MM.1S (cell line): ENCODE measurements around the gene CEP68.

Experiments
- DNase-seq: peaks from one replicate; pipeline ENCODE4 v3.0.0-alpha.2; 2015
- H2AFZ ChIP-seq: fragments of 300-600 bp; sonication (generic); 2 replicates; pipeline ENCODE4 v1.6.0; 2016; ENCODE audit warnings: antibody characterized with exemption, low read length
- H3F3A ChIP-seq: fragments of 300-600 bp; sonication (generic); 2 replicates; pipeline ENCODE4 v1.6.1; 2016; ENCODE audit warnings: mild to moderate bottlenecking, antibody characterized with exemption, low read length, moderate library complexity, mixed read lengths; ENCODE audit not compliant: insufficient read depth
- H3K27ac ChIP-seq: fragments of 300-600 bp; sonication (generic); 2 replicates; pipeline ENCODE4 v1.5.1; 2016; ENCODE audit warnings: mild to moderate bottlenecking, low read length
- H3K27me3 ChIP-seq: fragments of 300-600 bp; sonication (generic); replicated peaks from 2 replicates; pipeline ENCODE4 v1.6.0; 2016; ENCODE audit warnings: low read length; ENCODE audit not compliant: insufficient read depth
- H3K36me3 ChIP-seq: fragments of 300-600 bp; sonication (generic); replicated peaks from 2 replicates; pipeline ENCODE4 v1.6.1; 2016; ENCODE audit warnings: mild to moderate bottlenecking, low read length, mixed read lengths; ENCODE audit not compliant: insufficient read depth
- H3K4me1 ChIP-seq: fragments of 300-600 bp; sonication (generic); 2 replicates; pipeline ENCODE4 v1.6.1; 2016; ENCODE audit warnings: low read length, mixed read lengths
- H3K4me2 ChIP-seq: fragments of 300-600 bp; sonication (generic); 2 replicates; pipeline ENCODE4 v1.6.0; 2016; ENCODE audit warnings: low read depth, low read length
- H3K4me3 ChIP-seq: fragments of 300-600 bp; sonication (generic); 2 replicates; pipeline ENCODE4 v1.5.1; 2016; ENCODE audit warnings: low read length, mixed read lengths
- H3K79me2 ChIP-seq: fragments of 300-600 bp; sonication (generic); 2 replicates; pipeline ENCODE4 v1.6.1; 2016; ENCODE audit warnings: mixed run types, low read length, mixed read lengths
- H3K9ac ChIP-seq: fragments of 300-600 bp; sonication (generic); 2 replicates; pipeline ENCODE4 v1.6.1; 2016; ENCODE audit warnings: low read length, mixed read lengths
- H3K9me2 ChIP-seq: fragments of 300-600 bp; sonication (generic); replicated peaks from 2 replicates; pipeline ENCODE4 v1.6.1; 2016; ENCODE audit warnings: mild to moderate bottlenecking, low read length, mixed read lengths; ENCODE audit not compliant: insufficient read depth
- H3K9me3 ChIP-seq: fragments of 300-600 bp; sonication (generic); replicated peaks from 2 replicates; pipeline ENCODE4 v1.6.1; 2016; ENCODE audit warnings: mild to moderate bottlenecking, low read length, mixed read lengths; ENCODE audit not compliant: insufficient read depth
- H4K20me1 ChIP-seq: fragments of 300-600 bp; sonication (generic); 2 replicates; pipeline ENCODE4 v1.6.1; 2016; ENCODE audit warnings: mild to moderate bottlenecking, low read length, moderate library complexity, mixed read lengths; ENCODE audit not compliant: insufficient read depth
- EZH2 ChIP-seq: fragments of 300-600 bp; sonication (generic); optimal IDR thresholded peaks from 2 replicates; pipeline ENCODE3; 2017; ENCODE audit warnings: low read depth, mild to moderate bottlenecking, antibody characterized with exemption, low read length, mixed read lengths
- EZH2phosphoT487 ChIP-seq: fragments of 300-600 bp; sonication (generic); IDR thresholded peaks from 2 replicates; pipeline ENCODE4 v1.6.1; 2018; ENCODE audit warnings: antibody characterized with exemption, low read length
- TF ChIP-seq, protein P1 (sequence below): fragments of 300-600 bp; sonication (generic); IDR thresholded peaks from 2 replicates; pipeline ENCODE4 v1.5.1; 2016; ENCODE audit warnings: antibody characterized with exemption, low read length, mixed read lengths

Gene CEP68

DNA sequence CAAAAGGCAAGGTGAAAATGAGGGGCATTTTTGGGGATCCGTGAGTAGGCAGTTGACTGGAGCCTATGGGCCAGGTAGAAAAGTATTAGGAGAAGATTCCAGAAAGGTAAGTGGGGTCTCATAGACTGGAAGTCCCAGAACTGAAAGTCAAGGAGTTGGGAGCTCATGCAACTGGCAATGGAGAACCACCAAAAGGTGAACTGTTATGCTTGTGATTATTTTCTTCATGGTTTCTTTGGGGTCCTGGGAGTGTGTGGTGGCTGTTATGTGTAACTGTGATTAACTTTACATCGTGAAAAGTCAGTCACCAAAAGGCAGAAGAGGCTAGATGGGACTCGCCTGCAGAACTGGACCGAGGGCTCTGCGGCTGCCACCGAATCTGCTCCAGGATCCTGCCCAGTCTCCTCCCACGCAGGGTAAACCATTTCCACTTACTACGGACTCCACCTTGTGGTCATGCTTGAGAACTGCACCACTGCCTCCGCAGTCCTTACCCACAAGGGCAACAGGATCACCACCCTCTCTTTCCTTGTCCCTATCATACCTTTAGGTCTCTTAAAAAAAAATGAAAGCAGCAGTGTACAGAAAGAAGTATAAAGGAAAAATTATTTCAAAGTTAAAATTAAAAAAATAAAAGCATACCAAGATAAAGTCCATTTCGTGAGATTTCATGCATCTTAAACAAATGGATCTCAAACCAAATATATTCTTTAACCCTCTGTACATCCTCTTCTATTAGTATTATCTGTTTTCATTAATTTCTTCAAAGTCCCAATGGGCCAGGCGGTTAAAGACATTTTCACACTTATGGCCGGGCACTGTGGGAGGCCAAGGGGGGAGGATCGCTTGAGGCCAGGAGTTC, 15.6 kb upstream of the CEP68 start:
- Histone ChIP-seq H3K9ac (no peak overlapping the region; the same call in 1 of the 2 replicates), H3K4me2 (peak overlapping the region; percentile 61), H3K4me1 (peaks cover 9% of the 10 kb centered on the region), H3K36me3 (peaks cover 6% of the 10 kb centered on the region; the same call in 1 of the 2 replicates), H3K4me3 (no peak overlapping the region; the same call in 1 of the 2 replicates), H3K27me3 (no peaks in the 10 kb centered on the region), H2AFZ (0 out of 2 replicates have a peak overlapping the region, but pooled peaks have one; percentile 8), H4K20me1 (no peaks in the 10 kb centered on the region), H3K9me2 (no peaks in the 10 kb centered on the region), H3K9me3 (no peaks in the 10 kb centered on the region), H3K79me2 (peaks cover 25% of the 10 kb centered on the region), H3F3A (no peaks in the 10 kb centered on the region), H3K27ac (no peak overlapping the region)
- peak; percentile 80 for DNase-seq
- TF ChIP-seq, protein P1, sequence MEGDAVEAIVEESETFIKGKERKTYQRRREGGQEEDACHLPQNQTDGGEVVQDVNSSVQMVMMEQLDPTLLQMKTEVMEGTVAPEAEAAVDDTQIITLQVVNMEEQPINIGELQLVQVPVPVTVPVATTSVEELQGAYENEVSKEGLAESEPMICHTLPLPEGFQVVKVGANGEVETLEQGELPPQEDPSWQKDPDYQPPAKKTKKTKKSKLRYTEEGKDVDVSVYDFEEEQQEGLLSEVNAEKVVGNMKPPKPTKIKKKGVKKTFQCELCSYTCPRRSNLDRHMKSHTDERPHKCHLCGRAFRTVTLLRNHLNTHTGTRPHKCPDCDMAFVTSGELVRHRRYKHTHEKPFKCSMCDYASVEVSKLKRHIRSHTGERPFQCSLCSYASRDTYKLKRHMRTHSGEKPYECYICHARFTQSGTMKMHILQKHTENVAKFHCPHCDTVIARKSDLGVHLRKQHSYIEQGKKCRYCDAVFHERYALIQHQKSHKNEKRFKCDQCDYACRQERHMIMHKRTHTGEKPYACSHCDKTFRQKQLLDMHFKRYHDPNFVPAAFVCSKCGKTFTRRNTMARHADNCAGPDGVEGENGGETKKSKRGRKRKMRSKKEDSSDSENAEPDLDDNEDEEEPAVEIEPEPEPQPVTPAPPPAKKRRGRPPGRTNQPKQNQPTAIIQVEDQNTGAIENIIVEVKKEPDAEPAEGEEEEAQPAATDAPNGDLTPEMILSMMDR: peak; percentile 93
- TF ChIP-seq EZH2: no peak
- TF ChIP-seq EZH2phosphoT487: no peak

DNA sequence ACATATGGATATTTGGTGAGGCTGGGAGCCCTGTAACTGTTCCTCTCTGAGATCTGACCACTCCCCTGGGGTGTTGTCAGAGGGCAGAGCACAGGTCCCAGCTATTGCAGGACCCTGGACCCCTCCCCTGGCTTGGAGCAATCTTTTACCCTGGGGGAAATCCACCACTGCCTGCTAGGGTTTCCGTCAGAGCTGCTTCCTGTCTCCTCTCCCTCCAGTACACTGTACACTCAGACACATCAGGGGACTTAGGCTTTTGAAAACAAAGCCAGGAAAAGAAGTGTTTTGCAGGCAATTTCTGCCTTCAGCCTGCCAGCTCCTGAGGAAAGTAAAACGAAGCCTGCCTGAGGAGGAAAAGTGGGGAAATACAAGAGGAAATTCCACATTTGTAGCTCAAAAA, 13.2 kb upstream of the CEP68 start:
- TF ChIP-seq, protein P1: no peak
- TF ChIP-seq EZH2phosphoT487: no peak
- TF ChIP-seq EZH2: no peak
- Histone ChIP-seq H2AFZ (no peak overlapping the region), H3K36me3 (peaks cover 6% of the 10 kb centered on the region; the same call in 1 of the 2 replicates), H3K4me2 (no peak overlapping the region), H3K9me2 (no peaks in the 10 kb centered on the region), H3K4me3 (no peak overlapping the region), H3K9ac (no peak overlapping the region), H3K4me1 (peaks cover 9% of the 10 kb centered on the region), H3F3A (no peaks in the 10 kb centered on the region), H4K20me1 (no peaks in the 10 kb centered on the region), H3K79me2 (peaks cover 10% of the 10 kb centered on the region; the same call in 1 of the 2 replicates), H3K9me3 (no peaks in the 10 kb centered on the region), H3K27me3 (no peaks in the 10 kb centered on the region), H3K27ac (no peak overlapping the region)
- DNase-seq: no peak

DNA sequence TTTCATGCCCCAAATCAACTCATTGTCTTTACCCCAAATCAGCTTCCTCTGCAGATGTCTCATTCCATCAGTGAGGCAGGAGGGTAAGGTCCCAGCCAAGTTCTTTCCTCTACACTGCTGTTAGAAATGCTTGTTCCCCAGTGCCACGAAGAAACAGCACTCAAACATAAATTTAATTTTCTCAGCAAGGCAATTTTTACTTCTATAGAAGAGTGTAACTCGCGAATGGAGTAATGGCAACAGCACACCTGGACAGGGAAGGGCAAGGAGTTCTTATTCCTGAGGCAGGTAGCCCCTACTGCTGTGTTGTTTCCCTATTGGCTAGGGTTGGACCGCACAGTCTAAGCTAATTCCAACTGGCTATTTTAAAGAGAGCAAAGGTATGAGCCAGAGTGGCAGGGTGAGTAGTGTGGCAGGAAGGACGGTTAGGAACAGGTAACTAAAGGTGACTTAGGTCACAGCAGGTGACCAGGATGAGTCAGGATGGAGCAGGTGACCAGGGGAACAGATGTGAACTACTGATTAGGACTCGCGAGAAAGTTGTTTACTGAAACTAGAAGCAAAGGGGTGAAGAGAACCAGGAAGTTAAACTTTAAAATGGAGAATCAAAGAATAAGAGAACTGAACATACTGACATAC, 12.0 kb upstream of the CEP68 start:
- Histone ChIP-seq H3K9me3 (no peaks in the 10 kb centered on the region), H3K36me3 (peaks cover 6% of the 10 kb centered on the region; the same call in 1 of the 2 replicates), H4K20me1 (no peaks in the 10 kb centered on the region), H2AFZ (no peak overlapping the region), H3K9me2 (no peaks in the 10 kb centered on the region), H3K4me3 (no peak overlapping the region), H3F3A (no peaks in the 10 kb centered on the region), H3K4me1 (peaks cover 9% of the 10 kb centered on the region), H3K27me3 (no peaks in the 10 kb centered on the region), H3K9ac (no peak overlapping the region), H3K79me2 (0 out of 2 replicates have a peak, but pooled peaks cover 10% of the 10 kb centered on the region), H3K27ac (no peak overlapping the region), H3K4me2 (no peak overlapping the region)
- no peak for TF ChIP-seq EZH2phosphoT487
- DNase-seq: no peak
